Inflammatory macrophage treated with lipopolysaccharide for 1 hour (primary cell): ENCODE data around the gene NPM1.

Experiments
- DNase-seq, 2 donors: peaks; one replicate each; pipeline ENCODE4 v3.0.0-alpha.2; 2020 to 2022

Gene NPM1

DNA sequence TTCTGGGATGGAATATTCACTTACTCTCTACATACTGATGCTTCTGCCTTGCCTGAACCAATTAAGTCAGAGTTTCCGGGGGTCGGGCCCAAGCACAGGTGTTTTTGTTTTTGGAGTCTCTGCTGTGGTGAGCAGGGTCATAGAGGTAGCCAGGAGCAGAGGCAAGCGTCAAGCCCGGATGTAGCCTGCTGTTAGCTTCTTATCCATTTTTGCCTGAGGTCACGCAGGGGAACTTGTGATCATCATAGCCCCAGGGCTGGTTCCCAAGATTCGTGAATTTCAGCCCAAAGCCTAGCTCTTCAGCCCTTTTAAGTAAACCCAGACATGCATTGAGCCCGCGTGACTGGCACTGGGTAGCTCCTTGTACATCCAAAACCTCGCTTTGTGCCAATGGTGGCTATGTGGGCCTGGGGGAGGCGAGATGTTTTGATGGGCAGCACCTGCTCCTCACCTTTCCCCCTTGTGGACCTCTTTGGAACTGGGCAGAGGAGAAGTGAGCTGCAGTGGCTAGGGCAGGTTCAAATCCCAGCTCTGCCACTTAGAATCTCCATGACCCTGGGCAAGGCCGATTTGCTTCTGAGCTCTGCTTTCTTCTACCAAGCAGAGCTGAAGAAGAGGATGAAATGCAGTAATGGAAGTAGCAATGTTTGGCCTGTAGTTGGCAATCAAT lies 65.5 kb downstream of the NPM1 start:
- DNase-seq: no peak

- DNase-seq: no peak
Observed at GRCh38 chr5:171453988-171454387, 66.3 kb downstream of the NPM1 start.

- DNase-seq: no peak
Observed at GRCh38 chr5:171454549-171454948, 66.9 kb downstream of the NPM1 start.

DNA sequence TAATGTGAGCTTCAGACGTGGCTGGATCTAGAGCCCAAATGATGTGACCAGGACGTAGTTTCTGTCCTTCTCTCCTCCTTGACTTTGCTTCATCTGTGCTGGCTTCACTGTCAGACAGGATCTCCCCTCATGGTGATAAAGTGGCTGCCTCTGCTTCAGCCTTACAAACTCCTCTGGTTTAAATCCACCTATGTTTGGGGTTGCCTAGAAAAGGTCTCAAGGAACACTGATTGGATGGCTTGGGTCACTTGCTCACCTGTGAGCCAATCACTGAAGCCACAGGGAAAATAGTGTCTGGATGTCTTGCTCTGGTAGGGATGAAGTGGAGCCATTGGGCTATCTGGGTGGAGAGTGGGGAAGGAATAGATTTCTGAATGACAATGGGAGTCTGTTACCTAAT lies 67.9 kb downstream of the NPM1 start:
- no peak for DNase-seq

DNA sequence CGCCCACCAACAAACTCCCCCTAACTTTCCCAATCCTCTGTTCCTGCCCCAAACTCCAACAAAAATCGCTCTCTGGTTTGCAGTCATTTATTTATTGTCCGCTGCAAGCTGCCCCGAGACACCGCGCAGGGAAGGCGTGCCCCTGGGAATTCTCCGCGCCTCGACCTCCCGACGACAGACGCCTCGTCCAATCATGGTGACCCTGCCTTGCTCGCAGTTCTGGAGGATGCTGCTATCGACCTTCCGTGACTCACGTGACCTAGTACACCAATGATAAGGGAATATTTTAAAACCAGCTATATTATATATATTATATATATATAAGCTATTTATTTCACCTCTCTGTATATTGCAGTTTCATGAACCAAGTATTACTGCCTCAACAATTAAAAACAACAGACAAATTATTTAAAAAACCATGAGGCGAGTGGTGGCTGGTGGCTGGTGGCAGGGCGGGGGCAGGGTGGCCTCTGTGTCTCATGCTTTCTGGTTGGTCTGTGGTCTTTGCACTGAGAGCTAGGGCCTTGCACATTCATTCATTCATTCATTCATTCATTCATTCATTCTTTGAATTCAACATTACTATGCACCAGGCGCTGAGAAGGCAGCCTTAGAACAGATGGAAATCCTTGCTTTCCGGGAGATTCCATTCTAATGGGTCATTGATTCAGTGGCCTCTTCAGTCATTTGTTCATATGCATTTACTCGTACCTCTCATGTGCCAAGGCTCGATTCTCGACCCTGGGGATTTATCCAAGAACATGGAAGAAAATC lies 69.7 kb downstream of the NPM1 start:
- no peak for DNase-seq

DNA sequence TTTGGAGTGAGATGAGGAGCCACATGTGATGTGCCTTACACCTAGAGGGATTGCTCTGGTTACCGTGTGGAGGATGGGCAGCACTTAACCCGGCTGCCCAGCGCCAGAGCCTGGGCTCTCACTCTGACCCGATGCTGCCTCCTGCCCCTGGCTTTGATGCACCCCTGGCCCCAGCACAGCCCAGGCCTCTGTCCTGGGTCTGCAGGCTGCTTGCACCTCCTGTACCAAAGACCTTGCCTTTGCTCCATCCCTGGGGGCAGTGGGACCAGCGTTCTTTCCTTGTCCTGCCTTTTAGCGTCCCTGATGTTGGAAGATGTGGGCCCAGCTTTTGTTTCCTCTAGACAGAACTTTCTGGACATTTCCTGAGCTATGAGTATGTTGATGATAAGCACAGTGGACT lies 72.2 kb downstream of the NPM1 start:
- no peak for DNase-seq
